HG03025 (cell line): ENCODE results near the gene CTIF.

ENCODE experiments used
- ATAC-seq: cut with Tn5 transposase; IDR thresholded peaks from one replicate; pipeline ENCODE4 v1.9.1; 2021; ENCODE audit warnings: mild to moderate bottlenecking, moderate library complexity; ENCODE audit not compliant: unreplicated experiment, low FRiP score

Gene CTIF

DNA sequence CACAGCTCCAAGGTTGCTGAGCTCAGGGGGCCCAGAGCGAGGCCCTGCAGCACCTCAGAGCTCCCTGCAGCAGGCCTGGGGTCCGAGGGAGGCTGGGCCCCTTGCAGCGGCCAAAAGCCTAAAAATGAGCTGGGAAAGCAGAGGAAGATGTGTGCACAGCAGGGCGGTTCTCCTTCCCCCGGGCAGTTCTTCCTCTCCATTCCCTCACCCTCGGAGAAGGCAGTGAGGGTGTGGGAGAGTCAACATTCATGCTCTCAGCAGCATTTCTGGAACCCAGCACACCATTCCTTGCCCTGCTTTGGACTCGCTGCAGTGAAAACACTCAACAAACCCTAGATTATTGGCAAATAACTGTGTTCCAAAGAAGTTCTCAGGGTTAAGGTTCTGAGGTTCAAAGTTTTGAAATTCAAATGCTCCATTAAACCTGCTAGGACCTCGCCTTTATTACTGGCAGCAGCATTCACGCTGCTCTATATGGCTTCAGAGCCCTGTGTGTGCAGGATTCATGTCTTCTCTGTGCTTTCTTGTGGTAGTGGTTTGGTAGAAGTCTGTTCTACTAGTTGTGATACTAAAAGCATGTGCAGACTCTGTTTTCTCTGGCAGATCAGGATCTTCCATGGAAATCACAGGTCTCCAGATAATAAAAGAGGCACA is 79.1 kb downstream of the CTIF start:
- no peak for ATAC-seq

DNA sequence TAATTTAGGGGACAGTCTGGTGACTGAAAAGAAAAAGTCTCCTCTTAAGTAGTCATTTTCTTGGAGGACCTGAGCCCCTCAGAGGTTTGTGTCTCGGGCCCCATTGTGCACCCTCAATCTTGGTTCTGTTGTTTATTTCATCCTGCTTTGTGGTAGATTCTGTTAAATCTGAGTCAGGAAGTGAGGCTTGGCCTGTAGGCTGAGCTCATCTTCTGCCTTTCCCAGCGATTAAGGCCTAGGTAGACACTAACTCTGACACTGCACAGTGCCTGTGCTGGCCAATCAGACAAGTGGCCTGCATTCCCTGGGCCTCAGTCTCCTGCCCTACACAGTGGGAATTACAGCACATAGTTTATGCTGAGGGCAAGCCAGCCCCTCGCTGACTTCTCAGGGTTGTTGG is 80.2 kb downstream of the CTIF start:
- ATAC-seq = no peak

DNA sequence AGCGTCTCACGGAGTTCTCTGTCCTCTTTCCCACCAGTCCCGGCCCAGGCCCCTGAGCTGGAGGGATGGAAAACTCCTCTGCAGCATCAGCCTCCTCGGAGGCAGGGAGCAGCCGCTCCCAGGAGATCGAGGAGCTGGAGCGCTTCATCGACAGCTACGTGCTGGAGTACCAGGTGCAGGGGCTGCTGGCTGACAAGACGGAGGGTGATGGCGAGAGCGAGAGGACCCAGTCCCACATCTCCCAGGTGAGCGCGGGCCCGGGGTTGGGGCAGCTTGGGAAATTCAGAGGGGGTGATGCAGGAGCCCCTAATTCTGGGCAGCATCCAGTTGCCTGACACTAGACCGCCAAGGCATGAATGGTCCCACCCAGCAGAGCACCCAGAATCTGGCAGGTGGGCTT is 80.7 kb downstream of the CTIF start:
- no peak for ATAC-seq

DNA sequence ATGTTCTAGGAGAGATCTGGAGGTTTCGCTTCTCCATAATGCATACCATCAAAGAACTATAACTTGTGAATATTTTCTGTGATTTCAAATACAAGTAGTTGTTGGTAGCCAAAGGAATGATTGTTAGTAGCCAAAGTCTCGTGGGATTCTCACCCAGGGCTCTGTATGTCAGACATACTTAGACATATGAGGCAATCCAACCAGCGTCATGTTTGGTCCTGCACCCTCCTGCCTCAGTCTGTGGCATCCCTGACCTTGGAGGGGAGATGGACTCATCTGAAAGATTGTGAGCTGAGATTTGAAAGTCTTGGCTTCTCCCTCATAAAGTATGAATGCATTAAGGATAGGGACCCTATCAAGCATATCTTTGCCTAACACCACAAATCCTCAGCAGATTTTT is 81.2 kb downstream of the CTIF start:
- no peak for ATAC-seq

- ATAC-seq = no peak
These were observed 82.4 kb downstream of the CTIF start for GRCh38 chr18:48621240-48621639.

DNA sequence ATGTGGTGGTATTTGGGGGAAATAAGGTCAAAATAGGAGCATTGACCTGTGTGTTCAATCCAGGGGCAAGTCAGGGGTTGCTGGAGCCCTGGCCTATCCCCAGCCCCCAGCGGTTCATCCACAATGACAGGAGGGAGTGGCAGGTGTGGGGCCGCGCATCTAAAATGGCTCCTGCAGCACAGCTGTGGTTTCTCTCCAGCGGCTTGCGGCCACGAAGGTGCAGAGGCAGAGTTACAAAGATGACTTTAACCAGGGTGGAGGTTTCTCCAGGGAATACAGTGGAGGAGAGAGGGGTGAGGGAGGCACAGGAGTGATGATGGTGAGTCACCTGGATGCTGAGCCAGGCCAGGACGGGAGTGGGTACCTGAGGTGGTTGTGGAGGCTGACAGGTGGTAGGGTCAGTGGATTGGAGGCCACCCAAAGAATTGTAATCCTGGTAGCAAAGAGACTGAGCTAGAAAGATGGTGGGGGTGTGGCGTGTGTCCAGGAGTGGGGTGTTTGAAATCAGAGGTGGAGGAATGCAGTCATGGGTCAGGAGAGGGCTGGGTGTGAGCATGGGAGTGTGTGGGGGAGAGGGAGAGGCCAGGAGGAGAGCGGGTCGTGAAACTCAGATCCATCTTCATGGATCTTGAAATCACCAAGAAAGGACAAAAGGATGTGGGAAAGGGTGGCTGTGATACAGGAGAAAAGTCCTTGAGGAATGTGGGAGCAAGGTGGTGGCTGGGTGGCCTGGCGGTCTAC is 83.2 kb downstream of the CTIF start:
- no peak for ATAC-seq

DNA sequence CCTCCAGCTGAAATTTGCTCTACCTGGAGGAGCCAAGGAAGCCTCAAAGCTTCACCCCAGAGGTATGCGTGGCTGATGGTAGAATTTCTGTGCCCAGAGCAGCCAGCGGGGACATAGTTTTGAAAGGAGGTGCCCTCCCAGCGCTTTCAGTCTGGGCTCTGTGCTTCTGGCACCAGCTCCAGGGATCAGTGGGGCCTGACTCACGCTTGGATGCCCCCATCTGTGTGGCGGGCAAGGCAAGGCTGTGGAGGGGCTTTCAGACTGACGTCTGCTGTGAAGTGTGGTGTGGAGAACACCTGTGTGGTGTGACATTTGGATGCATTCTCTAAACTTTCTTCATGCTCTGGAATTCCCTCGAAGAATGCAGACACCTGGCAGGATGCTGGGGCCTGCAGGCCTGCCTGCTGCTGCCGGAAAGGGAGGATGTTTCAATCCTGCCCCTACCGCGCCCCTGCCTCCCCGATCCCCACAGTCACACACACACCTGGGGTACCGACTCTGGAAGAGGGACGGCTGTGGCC is 84.1 kb downstream of the CTIF start:
- ATAC-seq = no peak

DNA sequence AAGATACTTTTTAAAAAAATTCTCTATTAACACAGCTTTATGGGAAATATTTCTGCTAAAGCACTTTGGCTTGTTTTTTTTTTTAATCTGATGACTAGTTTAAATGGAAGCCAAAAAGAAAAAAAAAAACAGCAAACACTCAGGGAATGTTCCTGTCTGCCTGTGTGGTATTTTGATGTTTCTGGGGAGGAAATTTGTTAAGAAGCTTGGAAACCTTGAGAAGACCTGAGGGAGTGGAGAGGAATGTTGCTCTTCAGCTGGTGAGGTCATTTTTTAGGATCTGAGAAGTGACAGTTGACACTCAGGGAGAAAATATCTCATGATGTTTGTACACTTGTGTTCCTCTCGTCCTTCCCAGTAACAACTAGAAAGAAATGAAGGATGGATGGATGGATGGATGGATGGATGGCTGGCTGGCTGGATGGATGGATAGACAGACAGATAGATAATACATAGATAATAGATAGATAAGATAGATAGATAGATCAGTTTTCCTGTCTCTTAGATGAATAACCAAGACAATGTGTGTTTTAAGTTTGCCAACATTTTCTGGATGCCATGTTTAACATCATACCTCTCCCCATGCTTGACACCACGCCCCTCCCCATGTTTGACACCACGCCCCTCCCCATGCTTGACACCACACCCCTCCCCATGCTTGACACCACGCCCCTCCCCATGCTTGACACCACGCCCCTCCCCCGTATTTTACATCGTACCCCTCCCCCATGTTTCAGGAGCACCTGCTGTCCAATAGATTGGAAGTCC is 84.8 kb downstream of the CTIF start:
- ATAC-seq = no peak

DNA sequence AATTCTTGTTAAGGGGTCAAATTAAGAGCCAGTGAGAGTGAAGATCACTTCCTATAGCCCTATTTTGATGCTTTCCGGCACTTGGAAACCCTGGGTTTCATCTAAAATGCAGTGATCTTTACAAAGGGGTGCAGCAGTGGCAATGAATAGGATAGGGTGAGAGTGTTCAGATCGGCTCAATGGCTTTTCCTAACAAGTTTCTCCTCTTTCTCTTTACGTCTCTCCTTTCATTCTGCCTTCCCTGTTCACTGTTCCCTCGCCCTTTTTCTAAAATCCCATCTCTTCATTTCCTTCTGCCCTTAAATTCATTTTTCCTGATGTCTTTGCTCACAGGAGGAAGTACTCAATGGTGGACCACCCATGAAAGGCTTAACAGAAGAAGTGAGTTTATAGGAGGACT is 86.0 kb downstream of the CTIF start:
- no peak for ATAC-seq

DNA sequence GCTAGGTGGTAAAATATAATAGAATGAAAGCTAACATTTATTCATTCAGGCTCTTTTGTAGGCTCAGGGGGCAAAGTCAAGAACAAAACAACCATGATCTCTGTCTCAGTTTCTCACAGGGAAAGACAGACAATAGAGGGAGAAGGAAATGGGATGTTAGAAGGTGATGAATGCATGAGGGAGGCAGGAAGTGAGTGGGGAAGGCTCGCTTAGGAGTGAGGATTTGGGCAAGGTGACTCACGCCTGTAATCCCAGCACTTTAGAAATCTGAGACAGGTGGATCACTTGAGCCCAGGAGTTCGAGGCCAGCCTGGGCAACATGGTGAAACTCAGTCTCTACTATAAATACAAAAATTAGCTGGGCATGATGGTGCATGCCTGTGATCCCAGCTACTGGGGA is 88.4 kb downstream of the CTIF start:
- ATAC-seq = no peak

DNA sequence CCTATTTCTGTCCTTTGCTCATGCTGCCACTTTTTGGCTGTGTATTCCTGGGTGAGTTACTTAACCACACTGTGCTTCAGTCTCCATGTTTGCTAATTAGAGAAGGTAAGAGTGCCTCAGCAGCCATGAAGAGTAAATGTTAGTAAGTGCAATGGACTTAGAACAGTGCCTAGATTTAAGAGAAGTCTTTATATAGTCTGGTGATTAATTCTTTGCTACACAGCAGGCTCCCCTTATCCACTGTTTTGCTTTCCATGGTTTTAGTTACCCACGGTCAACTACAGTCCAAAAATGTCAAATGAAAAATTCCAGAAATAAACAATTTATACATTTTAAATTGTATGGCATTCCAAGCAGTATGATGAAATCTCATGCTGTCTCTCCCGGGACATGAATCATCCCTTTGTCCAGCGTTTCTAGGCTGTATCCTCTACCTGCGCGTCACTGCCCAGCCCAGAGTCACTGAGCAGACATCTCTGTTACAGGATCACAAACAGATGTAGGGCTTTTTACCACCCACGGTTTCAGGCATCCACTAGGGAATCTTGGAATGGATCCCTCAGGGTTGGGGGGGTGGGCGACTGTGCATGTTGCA is 91.0 kb downstream of the CTIF start:
- no peak for ATAC-seq

DNA sequence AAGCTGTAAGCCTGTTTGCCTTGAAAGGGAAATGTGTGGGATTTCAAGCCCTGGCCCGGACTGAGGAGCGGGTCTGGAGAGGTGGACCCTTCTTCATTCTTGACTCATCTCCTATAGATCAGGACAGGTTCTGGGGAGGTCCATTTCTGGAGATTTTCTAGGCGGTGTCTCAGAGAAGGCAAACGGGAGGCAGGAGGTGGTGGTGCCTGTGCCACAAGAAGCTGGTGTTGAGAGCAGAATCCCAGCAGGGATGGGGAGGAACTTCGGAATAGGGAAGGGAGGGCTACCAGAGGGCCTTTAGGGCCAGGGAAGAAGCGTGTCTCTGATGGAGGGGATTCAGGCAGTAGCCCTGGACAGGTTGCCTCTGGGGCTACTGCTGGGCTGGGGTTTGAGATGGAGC is 93.0 kb downstream of the CTIF start:
- ATAC-seq = no peak

- ATAC-seq = no peak
These were observed 93.9 kb downstream of the CTIF start for GRCh38 chr18:48632676-48633257.

- no peak for ATAC-seq
These were observed 95.7 kb downstream of the CTIF start for GRCh38 chr18:48634491-48634890.

DNA sequence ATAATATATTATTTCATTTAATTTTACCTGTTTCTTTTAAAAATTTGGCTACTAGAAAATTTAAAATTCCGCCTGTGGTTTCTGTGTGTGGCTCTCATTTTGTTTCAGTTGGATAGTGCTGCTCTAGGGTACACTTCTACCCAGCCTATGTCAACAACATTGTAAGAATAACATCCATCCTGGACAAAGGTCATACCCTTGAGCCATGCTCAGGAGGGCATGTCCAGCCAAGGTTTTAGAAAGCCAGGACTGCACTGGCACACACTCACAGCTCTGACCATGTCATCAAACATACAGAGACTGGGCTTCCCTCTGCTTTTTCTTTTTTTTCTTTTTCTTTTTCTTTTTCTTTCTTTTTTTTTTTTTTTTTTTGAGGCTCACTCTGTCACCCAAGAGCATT is 96.1 kb downstream of the CTIF start:
- no peak for ATAC-seq

DNA sequence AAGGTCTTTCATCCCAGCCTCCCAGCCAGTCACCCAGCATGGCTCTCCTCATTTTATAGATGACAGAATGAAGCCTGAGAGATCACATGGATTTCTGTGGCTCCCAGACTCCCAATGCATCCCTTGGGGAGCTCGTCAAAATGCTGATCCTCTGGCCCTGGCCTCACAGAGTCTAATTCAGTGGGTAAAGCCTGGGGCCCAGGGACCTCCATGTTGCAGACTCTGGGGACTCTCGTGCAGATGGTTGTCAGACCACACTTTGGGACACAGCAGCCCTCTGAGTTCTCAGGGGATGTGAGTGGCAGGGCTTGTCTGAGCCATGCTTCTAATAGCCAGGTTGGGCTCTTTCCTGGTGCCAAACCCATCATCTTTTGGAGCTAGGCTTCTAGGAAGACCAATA is 97.0 kb downstream of the CTIF start:
- ATAC-seq = no peak

DNA sequence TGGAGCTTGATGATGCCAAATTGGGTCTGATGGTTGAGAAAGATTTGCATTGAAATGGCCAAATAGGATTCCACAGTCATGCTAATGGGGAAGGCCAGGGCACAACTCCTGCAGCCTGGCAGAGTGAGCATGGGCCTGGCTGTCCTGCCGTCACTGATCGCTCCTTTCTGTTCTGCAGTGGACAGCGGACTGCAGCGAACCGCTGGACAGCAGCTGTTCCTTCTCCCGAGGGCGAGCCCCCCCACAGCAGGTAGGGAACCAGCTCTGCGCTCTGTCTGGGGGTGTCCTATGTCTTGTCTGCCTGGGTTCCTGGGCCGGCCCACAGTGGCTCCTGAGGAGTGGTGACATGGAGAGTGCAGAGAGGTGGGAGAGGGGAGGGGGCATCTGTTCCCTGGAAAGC is 97.6 kb downstream of the CTIF start:
- no peak for ATAC-seq

GRCh38 chr18:48637081-48637990 is 98.5 kb downstream of the CTIF start:
- no peak for ATAC-seq

GRCh38 chr18:48638451-48638850 is 99.6 kb downstream of the CTIF start:
- ATAC-seq = no peak
